Medulla oblongata (tissue), 1 donor: ENCODE results near the gene HSPB9.
A peak's percentile ranks its signal among the peaks of the same experiment; 100 is the strongest.

Experiments used
- DNase-seq: peaks from one replicate; pipeline ENCODE4 v3.0.0-alpha.2; 2015; ENCODE audit errors: extremely low spot score

Gene HSPB9

GRCh38 chr17:42101513-42102292 lies 20.9 kb upstream of the HSPB9 start:
- peak; percentile 76 for DNase-seq

DNA sequence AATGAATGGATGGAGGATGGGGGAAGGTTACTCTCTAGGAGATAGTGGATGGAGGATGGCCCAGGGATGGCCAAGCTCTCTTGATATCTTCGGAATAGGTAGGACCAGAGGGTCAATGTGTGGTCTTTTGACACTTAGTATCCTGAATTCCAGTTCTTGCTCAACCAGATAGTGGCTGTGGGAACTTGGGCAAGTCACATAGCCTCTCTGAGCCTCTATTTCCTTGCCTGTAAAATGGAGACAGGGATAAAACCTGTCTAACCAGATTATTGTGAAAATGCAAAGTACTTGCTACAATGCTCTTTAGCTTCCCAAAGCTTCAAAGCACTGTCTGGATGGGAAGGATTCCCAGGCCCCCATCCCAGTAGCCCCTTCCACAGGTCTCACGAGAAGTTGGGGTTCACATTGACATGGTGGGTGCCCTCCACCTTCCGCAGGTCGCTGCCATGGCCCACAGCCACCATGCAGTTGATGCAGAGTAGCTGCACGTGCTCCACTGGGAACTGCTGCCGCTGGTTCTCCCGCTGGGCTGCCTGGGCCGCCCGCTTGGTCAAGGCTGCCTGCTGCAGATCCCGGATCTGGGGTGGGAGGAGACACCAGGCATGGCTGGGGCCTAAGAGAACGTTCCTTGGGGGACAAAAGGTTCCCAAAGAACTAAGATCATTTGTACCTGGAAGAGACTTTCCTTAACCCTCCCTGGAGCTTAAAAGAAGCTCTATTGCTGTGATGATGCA lies 19.2 kb upstream of the HSPB9 start:
- DNase-seq, result no peak

GRCh38 chr17:42104264-42104663 lies 18.3 kb upstream of the HSPB9 start:
- no peak for DNase-seq

GRCh38 chr17:42106009-42106408 lies 16.6 kb upstream of the HSPB9 start:
- DNase-seq, result no peak

GRCh38 chr17:42107124-42107523 lies 15.5 kb upstream of the HSPB9 start:
- no peak for DNase-seq

DNA sequence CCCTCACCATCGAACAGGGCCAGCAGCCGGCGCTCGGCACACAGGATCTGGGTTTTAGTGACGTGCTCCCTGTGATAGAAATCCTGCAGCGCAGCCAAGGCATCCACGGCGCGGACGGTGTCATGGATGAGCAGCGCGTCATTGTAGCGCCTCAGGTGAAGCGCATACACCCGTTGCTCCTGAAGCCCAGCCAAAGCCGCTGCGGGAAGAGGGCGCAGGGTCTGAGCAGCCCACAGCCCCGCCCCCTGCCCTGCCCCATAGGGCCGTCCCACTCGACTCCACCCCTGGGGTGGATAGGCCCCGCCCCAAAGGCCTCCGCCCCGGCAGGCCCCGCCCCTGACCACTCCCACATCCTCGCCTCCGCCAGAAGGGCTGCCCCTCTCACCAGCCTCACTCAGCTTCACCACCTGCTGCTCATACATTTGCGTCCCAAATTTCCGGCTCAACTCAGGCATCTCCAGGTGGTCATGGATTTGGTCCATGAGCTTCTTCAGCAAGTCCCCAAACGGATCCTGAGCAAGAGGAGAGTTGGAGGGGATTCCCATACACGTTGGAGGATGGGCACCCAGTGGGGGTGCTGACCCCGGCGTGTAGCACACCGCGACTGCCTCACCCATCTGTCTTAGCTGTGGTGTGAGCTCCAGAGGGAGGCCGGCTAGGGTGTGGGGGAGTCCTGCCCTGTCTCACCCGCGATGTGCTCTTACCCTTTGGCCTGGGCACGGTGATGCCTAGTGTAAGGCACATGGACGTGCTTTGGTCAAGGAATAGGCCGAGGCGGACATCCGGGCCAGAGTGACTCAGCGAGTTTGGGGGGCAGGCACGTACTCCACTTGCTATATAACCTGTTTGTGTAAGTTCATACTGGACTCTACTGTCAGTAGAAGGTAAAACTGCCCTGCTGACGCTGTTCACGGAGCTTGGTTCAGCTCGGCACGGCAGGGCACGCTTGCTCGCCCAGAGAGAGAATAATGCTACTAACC lies 14.7 kb upstream of the HSPB9 start:
- DNase-seq, result peak; percentile 22

DNA sequence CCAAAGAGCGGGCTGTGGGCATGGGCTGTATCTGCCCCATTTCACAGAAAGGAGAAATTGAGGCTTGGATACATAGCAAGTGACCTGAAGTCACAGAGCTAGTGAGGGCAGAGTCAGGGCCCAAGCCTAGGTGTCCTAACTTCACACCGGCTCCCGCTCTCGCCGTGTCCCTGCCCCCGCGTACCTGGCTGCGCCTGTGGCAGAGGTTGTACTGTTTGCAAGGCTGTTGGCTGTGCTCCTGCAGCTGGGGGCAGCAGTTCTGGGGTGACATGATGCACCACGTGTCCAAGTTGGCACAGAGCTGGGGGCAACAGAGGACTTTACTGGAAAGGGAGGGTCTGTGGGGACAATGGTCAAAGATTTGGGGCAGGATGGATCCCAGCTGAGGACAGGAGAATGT lies 13.5 kb upstream of the HSPB9 start:
- DNase-seq, result no peak

GRCh38 chr17:42110301-42111264 lies 12.0 kb upstream of the HSPB9 start:
- DNase-seq, result no peak

GRCh38 chr17:42111265-42111636 lies 11.4 kb upstream of the HSPB9 start:
- DNase-seq, result no peak

- DNase-seq, result peak; percentile 28
Observed at GRCh38 chr17:42111871-42112551, 10.6 kb upstream of the HSPB9 start.

- peak; percentile 88 for DNase-seq
Observed at GRCh38 chr17:42112552-42113176, 9.9 kb upstream of the HSPB9 start, which contains the start of gene DHX58. Gene DHX58, minus strand, starts transcription at chr17:42112714. Its CDS starts 822 bp downstream, at chr17:42111892.

DNA sequence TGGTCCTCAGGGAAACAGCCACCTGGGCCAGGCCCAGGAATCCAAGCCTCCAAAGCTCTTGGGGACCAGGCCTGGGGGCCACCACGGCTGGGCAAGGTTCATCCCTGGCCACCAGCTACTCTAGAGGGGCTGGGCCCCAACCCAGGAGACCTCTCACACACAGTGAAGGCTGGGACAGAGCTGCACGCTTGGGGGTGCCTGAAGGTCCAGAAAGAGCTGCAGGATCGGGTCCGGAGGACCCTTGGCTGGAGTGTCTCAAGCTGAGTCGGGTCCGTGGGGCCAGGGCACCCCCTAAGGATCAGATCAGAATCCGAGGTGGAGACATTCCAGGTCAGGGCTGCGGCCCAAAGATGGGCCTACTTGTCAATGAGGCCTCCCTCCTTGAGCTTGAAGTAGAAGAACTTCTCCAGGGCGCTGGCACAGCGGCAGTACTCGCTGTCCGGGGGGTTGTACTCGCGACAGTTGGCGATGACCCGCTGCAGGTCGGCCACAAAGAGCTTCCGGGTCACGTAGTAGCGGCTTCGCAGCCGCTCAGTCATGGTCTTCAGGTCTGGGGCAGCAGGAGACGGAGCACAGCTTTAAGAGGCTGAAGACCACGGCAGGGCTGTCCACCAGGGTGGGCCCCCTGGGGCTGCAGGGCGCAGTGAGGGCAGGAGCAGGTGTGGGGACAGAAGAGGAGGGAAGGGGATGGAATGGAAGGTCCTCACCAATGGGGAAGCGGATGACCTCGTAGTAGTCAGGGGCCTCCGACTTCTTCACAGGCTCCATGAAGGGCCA lies 9.1 kb upstream of the HSPB9 start:
- DNase-seq, result no peak

GRCh38 chr17:42114118-42114517 lies 8.5 kb upstream of the HSPB9 start:
- DNase-seq, result no peak

DNA sequence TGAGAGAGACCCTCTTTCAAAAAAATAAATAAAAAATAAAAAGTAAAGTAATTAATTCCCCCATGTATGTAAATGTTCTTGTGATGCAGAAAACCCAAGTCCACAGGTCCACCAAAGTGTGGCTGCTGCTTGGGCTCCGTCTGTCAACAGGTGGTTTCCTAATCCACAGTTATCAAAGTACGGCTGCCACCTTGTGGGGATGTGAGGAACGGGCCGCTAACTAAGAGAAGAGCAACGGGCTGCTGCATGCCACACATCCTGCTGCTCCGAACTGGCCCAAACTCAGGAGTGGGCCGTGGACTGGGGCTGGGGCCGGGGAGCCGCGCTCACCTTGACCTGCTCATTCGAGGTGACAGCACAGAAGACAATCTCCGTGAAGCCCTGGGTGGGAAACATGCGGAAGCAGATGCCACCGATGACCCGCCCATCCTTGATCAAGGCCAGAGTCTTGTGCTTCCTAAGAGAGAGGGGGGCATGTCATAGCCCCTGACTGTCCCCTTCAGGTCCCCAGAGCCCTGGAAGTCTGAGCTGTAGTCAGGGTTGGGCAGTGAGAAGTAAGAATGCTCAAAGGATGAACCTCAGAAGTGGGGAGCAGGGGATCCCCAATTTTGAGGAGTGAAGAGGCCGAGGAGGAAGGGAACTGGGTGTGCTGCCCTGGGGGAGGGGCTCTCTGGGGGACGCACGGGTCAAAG lies 5.8 kb upstream of the HSPB9 start:
- DNase-seq, result peak; percentile 86

GRCh38 chr17:42117397-42118125 lies 5.0 kb upstream of the HSPB9 start:
- DNase-seq, result no peak

GRCh38 chr17:42118126-42118510 lies 4.5 kb upstream of the HSPB9 start:
- no peak for DNase-seq

DNA sequence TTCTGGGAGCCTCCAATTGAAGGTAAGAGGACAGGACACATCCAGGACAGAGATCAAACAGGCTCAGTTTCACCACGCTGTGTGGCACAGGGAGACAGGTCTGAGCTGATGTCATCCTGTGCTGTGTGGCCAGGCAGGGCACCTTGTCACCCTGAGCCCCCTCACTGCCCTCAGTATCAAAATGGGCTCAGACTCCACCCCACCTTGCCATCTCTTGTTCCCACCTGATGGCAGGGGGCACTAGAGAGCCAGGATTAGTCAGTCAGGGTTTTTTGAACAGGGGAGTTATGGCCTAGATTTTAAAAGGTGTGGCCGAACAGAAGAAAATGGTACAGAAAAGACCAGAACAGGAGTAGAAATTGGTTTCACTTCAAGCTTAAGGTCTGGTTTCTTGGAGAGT lies 4.1 kb upstream of the HSPB9 start:
- DNase-seq, result no peak

- no peak for DNase-seq
Observed at GRCh38 chr17:42119301-42119700, 3.3 kb upstream of the HSPB9 start.
